ENCODE measurements around the gene ACOX1. TPM values are rescaled to one million over a fixed set of nuclear protein-coding genes. Genes with fewer than 3 reads are reported as not detected.

ACOX1 gene
- total RNA-seq, 1 experiment from 2014 or later, result 22.5 TPM

DNA sequence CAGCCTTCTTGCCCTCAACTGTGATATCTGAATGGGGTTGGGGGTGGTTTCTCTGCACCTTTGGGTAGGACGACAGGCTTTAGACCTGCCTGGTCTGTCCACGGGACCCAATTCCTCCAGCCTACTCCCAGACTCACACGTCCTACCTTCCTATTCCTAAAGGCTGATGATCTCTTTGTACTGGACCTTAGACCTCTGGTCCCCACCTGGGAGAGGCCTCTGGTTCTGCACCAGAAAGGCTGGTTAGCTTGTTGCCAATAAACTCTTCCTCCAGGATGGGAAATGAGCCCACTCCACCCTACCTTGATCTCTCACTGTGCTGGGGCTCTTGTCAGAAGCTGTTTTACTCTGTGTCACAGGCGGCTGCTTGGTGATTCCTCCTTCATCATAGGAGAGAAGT lies 52.5 kb downstream of the ACOX1 start:
- Histone ChIP-seq H4K20me1 (ENCODE audit: insufficient read depth, low read depth, low read length) (no peaks in the 10 kb centered on the region), H3K79me2 (ENCODE audit: low read length) (no peaks in the 10 kb centered on the region), H3K27me3 (ENCODE audit: low read length) (no peaks in the 10 kb centered on the region), H3K4me2 (ENCODE audit: low read depth, low read length, poor library complexity, severe bottlenecking) (no peak overlapping the region), H3K9ac (ENCODE audit: low read length) (no peak overlapping the region), H3K4me3 (ENCODE audit: low read length) (no peak overlapping the region), H3K9me3 (ENCODE audit: low read length) (no peaks in the 10 kb centered on the region), H2AFZ (ENCODE audit: low read length) (no peak overlapping the region), H3K27ac (ENCODE audit: low read length) (no peak overlapping the region), H3K4me1 (ENCODE audit: low read length) (no peaks in the 10 kb centered on the region), H3K36me3 (ENCODE audit: insufficient read depth, low read length) (peaks cover 5% of the 10 kb centered on the region; the same call in 1 of the 2 replicates), H3K9me2 (replicated peaks; ENCODE audit: insufficient read depth, low read length) (no peaks in the 10 kb centered on the region)
- no peak for DNase-seq

DNA sequence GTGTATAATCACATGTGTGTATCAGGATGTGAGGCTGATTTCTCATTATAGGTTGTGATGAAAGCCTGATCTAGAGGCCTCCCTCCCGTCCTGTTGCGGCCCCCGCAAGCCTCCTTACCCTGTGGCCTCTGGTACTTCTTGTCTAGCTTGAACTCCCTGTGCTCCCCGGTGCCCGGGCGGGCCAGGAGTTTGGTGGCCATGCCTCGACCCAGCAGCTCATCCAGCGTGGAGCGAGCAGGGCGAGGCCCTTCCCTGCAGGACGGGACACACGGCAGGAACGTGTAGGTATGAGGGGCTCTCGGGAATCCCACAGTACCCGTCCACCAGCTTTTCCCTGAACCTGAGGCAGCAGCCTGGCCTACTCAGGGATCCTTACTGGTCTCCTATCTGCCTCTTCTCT lies 53.1 kb downstream of the ACOX1 start:
- no peak overlapping the region for H2AFZ ChIP-seq (ENCODE audit: low read length)
- H3K79me2 ChIP-seq (ENCODE audit: low read length), result no peaks in the 10 kb centered on the region
- H3K36me3 ChIP-seq (ENCODE audit: insufficient read depth, low read length), result peaks cover 5% of the 10 kb centered on the region; the same call in 1 of the 2 replicates
- no peak overlapping the region for H3K4me3 ChIP-seq (ENCODE audit: low read length)
- no peaks in the 10 kb centered on the region for H4K20me1 ChIP-seq (ENCODE audit: insufficient read depth, low read depth, low read length)
- no peak for DNase-seq
- no peak overlapping the region for H3K4me2 ChIP-seq (ENCODE audit: low read depth, low read length, poor library complexity, severe bottlenecking)
- H3K4me1 ChIP-seq (ENCODE audit: low read length), result no peaks in the 10 kb centered on the region
- no peak overlapping the region for H3K27ac ChIP-seq (ENCODE audit: low read length)
- H3K9ac ChIP-seq (ENCODE audit: low read length), result no peak overlapping the region
- H3K27me3 ChIP-seq (ENCODE audit: low read length), result no peaks in the 10 kb centered on the region
- H3K9me2 ChIP-seq (replicated peaks; ENCODE audit: insufficient read depth, low read length), result no peaks in the 10 kb centered on the region
- H3K9me3 ChIP-seq (ENCODE audit: low read length), result no peaks in the 10 kb centered on the region

DNA sequence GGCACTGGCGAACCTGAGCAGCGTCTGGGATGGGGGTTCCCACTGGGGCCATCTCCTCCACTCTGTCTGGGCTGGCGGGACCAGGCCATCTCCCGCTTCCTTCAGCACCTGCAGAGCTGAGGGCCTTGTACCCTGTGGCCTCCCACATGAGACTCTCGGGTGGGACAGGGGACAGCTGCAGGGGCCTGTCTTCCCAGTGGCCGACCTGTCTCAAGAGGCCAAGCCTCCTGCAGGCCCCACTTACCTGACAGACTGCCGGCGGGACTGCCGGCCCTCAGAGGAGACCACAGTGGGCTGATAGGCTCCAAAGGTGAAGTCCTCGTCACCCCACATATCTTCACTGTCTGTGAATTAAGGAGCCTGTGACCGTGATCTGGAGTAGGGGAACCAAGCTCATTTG lies 53.9 kb downstream of the ACOX1 start:
- Histone ChIP-seq H3K9me3 (ENCODE audit: low read length) (no peaks in the 10 kb centered on the region), H3K4me2 (ENCODE audit: low read depth, low read length, poor library complexity, severe bottlenecking) (no peak overlapping the region), H3K4me1 (ENCODE audit: low read length) (no peaks in the 10 kb centered on the region), H3K27ac (ENCODE audit: low read length) (no peak overlapping the region), H3K27me3 (ENCODE audit: low read length) (no peaks in the 10 kb centered on the region), H3K36me3 (ENCODE audit: insufficient read depth, low read length) (peaks cover 5% of the 10 kb centered on the region; the same call in 1 of the 2 replicates), H3K4me3 (ENCODE audit: low read length) (no peak overlapping the region), H3K79me2 (ENCODE audit: low read length) (no peaks in the 10 kb centered on the region), H3K9me2 (replicated peaks; ENCODE audit: insufficient read depth, low read length) (no peaks in the 10 kb centered on the region), H4K20me1 (ENCODE audit: insufficient read depth, low read depth, low read length) (no peaks in the 10 kb centered on the region), H2AFZ (ENCODE audit: low read length) (no peak overlapping the region), H3K9ac (ENCODE audit: low read length) (no peak overlapping the region)
- DNase-seq, result no peak

DNA sequence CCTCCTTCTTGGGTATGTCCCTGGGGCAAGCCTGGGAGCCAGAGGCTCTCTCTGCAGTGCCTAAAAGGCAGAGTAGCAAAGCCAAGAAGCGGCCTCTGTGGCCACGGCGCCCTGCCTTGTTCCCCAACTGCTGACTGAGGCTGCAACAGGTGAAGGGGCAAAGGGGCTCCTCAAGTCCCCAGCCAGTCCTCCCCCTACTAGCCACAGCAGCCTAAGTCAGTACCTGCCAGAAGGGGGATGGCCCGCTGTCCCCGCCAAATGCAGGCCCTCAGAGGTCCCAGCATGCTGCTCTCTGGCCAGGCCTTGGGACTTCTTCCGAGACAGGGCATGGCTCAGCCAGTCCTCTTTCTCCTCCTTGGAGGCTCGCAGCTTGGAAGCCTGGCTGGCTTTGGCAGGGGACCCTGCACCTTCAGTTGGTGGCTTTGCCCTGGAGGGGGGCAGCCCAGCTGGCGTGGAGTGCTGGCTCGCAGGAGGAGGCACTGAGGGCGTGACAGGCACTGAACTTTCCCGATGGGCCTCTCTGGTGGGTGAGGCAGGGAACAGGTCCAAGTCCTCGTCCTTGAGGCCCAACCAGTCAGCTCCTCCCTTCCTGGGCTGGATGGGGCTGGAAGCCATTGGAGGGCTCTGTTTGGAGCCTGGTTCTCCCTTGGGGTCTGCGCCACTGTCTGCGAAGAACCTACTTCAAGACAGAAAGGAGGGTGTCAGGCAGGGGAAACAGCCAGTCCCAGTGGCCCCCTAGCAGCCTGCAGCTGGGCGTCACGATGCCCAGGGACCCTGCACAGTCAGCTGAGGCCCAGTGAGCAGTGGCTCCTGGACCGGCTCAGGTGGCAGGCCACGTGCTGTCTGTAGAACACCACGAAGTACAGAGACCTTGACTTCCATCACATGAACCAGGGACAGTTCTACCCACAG lies 55.7 kb downstream of the ACOX1 start:
- no peaks in the 10 kb centered on the region for H3K79me2 ChIP-seq (ENCODE audit: low read length)
- no peaks in the 10 kb centered on the region for H3K4me1 ChIP-seq (ENCODE audit: low read length)
- DNase-seq, result no peak
- H3K4me3 ChIP-seq (ENCODE audit: low read length), result no peak overlapping the region
- no peaks in the 10 kb centered on the region for H3K27me3 ChIP-seq (ENCODE audit: low read length)
- H3K4me2 ChIP-seq (ENCODE audit: low read depth, low read length, poor library complexity, severe bottlenecking), result no peak overlapping the region
- no peaks in the 10 kb centered on the region for H3K9me2 ChIP-seq (replicated peaks; ENCODE audit: insufficient read depth, low read length)
- H4K20me1 ChIP-seq (ENCODE audit: insufficient read depth, low read depth, low read length), result no peaks in the 10 kb centered on the region
- no peaks in the 10 kb centered on the region for H3K9me3 ChIP-seq (ENCODE audit: low read length)
- peaks cover 5% of the 10 kb centered on the region; the same call in 1 of the 2 replicates for H3K36me3 ChIP-seq (ENCODE audit: insufficient read depth, low read length)
- no peak overlapping the region for H3K9ac ChIP-seq (ENCODE audit: low read length)
- H3K27ac ChIP-seq (ENCODE audit: low read length), result no peak overlapping the region
- no peak overlapping the region for H2AFZ ChIP-seq (ENCODE audit: low read length)

DNA sequence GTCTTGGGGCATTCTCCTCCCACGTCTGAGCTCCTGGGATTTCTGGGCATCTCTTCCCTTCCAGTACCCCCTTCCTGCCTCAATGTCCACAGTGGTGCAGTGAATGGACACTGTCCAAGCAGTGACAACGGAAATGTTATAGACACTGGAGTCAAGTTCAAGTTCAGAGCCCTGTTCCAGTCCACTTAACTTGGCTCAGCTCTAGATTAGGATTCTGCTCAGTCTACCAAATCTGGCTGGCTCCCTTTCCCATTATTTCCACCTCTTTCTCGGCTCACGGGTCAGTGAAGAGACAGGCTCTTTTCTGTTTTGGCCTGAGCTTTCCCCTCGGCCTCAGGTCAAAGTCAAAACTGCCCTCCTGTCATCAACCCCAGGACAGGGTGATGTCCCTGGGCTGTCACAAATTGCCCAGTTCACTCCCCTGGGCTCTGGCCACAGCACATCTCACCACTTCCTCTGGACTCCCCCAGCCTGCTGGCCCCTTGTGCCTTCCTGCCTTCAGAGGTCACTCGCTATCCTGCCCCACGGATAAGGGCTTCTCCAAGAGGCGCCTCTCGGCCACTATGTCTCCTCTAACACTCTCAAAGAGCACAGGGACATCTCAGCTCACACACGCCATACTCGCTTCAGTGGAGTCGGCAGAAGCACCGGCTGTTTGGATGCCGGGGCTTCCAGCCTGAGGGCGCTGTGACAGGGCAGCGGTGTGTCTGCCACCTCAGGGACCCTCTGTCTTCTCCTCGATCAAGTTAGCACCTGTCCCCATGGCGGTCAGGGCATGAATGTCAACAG lies 56.6 kb downstream of the ACOX1 start:
- no peaks in the 10 kb centered on the region for H3K9me2 ChIP-seq (replicated peaks; ENCODE audit: insufficient read depth, low read length)
- H3K36me3 ChIP-seq (ENCODE audit: insufficient read depth, low read length), result peaks cover 5% of the 10 kb centered on the region; the same call in 1 of the 2 replicates
- H2AFZ ChIP-seq (ENCODE audit: low read length), result no peak overlapping the region
- H3K4me1 ChIP-seq (ENCODE audit: low read length), result no peaks in the 10 kb centered on the region
- no peak overlapping the region for H3K27ac ChIP-seq (ENCODE audit: low read length)
- H3K4me2 ChIP-seq (ENCODE audit: low read depth, low read length, poor library complexity, severe bottlenecking), result no peak overlapping the region
- H3K4me3 ChIP-seq (ENCODE audit: low read length), result no peak overlapping the region
- DNase-seq, result no peak
- no peaks in the 10 kb centered on the region for H3K79me2 ChIP-seq (ENCODE audit: low read length)
- no peak overlapping the region for H3K9ac ChIP-seq (ENCODE audit: low read length)
- H3K9me3 ChIP-seq (ENCODE audit: low read length), result no peaks in the 10 kb centered on the region
- H3K27me3 ChIP-seq (ENCODE audit: low read length), result no peaks in the 10 kb centered on the region
- no peaks in the 10 kb centered on the region for H4K20me1 ChIP-seq (ENCODE audit: insufficient read depth, low read depth, low read length)

- no peak overlapping the region for H3K9ac ChIP-seq (ENCODE audit: low read length)
- no peak for DNase-seq
- no peak overlapping the region for H3K4me3 ChIP-seq (ENCODE audit: low read length)
- H3K27ac ChIP-seq (ENCODE audit: low read length), result no peak overlapping the region
- no peaks in the 10 kb centered on the region for H3K27me3 ChIP-seq (ENCODE audit: low read length)
- no peaks in the 10 kb centered on the region for H3K4me1 ChIP-seq (ENCODE audit: low read length)
- H3K79me2 ChIP-seq (ENCODE audit: low read length), result no peaks in the 10 kb centered on the region
- H3K9me2 ChIP-seq (replicated peaks; ENCODE audit: insufficient read depth, low read length), result no peaks in the 10 kb centered on the region
- H4K20me1 ChIP-seq (ENCODE audit: insufficient read depth, low read depth, low read length), result no peaks in the 10 kb centered on the region
- no peaks in the 10 kb centered on the region for H3K9me3 ChIP-seq (ENCODE audit: low read length)
- peaks cover 3% of the 10 kb centered on the region; the same call in 1 of the 2 replicates for H3K36me3 ChIP-seq (ENCODE audit: insufficient read depth, low read length)
- no peak overlapping the region for H3K4me2 ChIP-seq (ENCODE audit: low read depth, low read length, poor library complexity, severe bottlenecking)
- H2AFZ ChIP-seq (ENCODE audit: low read length), result no peak overlapping the region
Measured at GRCh38 chr17:75921596-75921995, 57.4 kb downstream of the ACOX1 start.

- H3K9me2 ChIP-seq (replicated peaks; ENCODE audit: insufficient read depth, low read length), result no peaks in the 10 kb centered on the region
- DNase-seq, result no peak
- H3K36me3 ChIP-seq (ENCODE audit: insufficient read depth, low read length), result no peaks in the 10 kb centered on the region
- no peaks in the 10 kb centered on the region for H3K79me2 ChIP-seq (ENCODE audit: low read length)
- H3K4me2 ChIP-seq (ENCODE audit: low read depth, low read length, poor library complexity, severe bottlenecking), result no peak overlapping the region
- H3K27me3 ChIP-seq (ENCODE audit: low read length), result no peaks in the 10 kb centered on the region
- no peak overlapping the region for H3K4me3 ChIP-seq (ENCODE audit: low read length)
- no peak overlapping the region for H3K27ac ChIP-seq (ENCODE audit: low read length)
- H4K20me1 ChIP-seq (ENCODE audit: insufficient read depth, low read depth, low read length), result no peaks in the 10 kb centered on the region
- H3K9me3 ChIP-seq (ENCODE audit: low read length), result no peaks in the 10 kb centered on the region
- no peak overlapping the region for H2AFZ ChIP-seq (ENCODE audit: low read length)
- no peaks in the 10 kb centered on the region for H3K4me1 ChIP-seq (ENCODE audit: low read length)
- no peak overlapping the region for H3K9ac ChIP-seq (ENCODE audit: low read length)
Measured at GRCh38 chr17:75920045-75920560, 58.9 kb downstream of the ACOX1 start.

- no peaks in the 10 kb centered on the region for H3K4me1 ChIP-seq (ENCODE audit: low read length)
- H3K9me2 ChIP-seq (replicated peaks; ENCODE audit: insufficient read depth, low read length), result no peaks in the 10 kb centered on the region
- H3K4me3 ChIP-seq (ENCODE audit: low read length), result no peak overlapping the region
- H3K79me2 ChIP-seq (ENCODE audit: low read length), result no peaks in the 10 kb centered on the region
- no peaks in the 10 kb centered on the region for H3K27me3 ChIP-seq (ENCODE audit: low read length)
- no peaks in the 10 kb centered on the region for H3K36me3 ChIP-seq (ENCODE audit: insufficient read depth, low read length)
- no peak overlapping the region for H3K4me2 ChIP-seq (ENCODE audit: low read depth, low read length, poor library complexity, severe bottlenecking)
- no peaks in the 10 kb centered on the region for H4K20me1 ChIP-seq (ENCODE audit: insufficient read depth, low read depth, low read length)
- DNase-seq, result no peak
- no peaks in the 10 kb centered on the region for H3K9me3 ChIP-seq (ENCODE audit: low read length)
- H3K27ac ChIP-seq (ENCODE audit: low read length), result no peak overlapping the region
- no peak overlapping the region for H2AFZ ChIP-seq (ENCODE audit: low read length)
- no peak overlapping the region for H3K9ac ChIP-seq (ENCODE audit: low read length)
Measured at GRCh38 chr17:75919611-75920010, 59.4 kb downstream of the ACOX1 start.
